SK-N-SH (cell line): ENCODE measurements around the gene LGALS16.

Experiments used
- CTCF ChIP-seq: fragments of 200-600 bp; sonication (generic); IDR thresholded peaks from 2 replicates; pipeline ENCODE4 v1.6.1; 2017; ENCODE audit warnings: antibody characterized with exemption, mild to moderate bottlenecking, moderate library complexity
- MEF2A ChIP-seq: IDR thresholded peaks from 2 replicates; pipeline ENCODE4 v1.4.0; 2012; ENCODE audit warnings: low read depth, borderline replicate concordance
- SIN3A ChIP-seq: IDR thresholded peaks from 2 replicates; pipeline ENCODE4 v1.6.1; 2012; ENCODE audit warnings: low read depth, mild to moderate bottlenecking, low read length, moderate library complexity, borderline replicate concordance
- TEAD4 ChIP-seq: IDR thresholded peaks from 2 replicates; pipeline ENCODE4 v1.4.0; 2012; ENCODE audit warnings: mild to moderate bottlenecking, borderline replicate concordance; ENCODE audit not compliant: insufficient read depth
- YY1 ChIP-seq: IDR thresholded peaks from 2 replicates; pipeline ENCODE4 v1.4.0; 2012; ENCODE audit warnings: low read depth, mild to moderate bottlenecking
- TF ChIP-seq, protein P1 (sequence below): IDR thresholded peaks from 2 replicates; pipeline ENCODE4 v1.4.0; 2012; ENCODE audit warnings: low read depth, borderline replicate concordance
- TF ChIP-seq, protein P2 (sequence below): IDR thresholded peaks from 2 replicates; pipeline ENCODE4 v1.4.0; 2012; ENCODE audit warnings: low read depth

DNA sequence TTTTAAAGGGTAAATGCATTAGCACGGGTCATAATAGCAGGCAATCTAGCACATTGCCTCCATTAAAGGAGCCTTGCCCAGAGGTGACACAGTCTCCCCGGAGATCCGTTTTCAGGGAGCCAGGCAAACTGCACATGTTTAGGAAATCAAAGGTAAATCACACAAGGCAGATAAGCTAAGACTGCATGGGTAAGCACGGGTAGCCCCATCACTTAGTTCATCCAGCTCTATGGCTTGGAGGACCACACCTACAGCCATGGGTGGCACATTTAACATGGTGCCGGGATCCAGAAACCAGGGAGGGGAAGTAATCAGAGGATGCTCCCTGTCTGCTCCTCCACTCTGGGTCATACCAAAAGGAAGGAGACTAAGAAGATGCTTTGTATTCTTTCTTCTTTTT, 16.8 kb downstream of the LGALS16 start:
- no peak for TF ChIP-seq CTCF
- no peak for TF ChIP-seq MEF2A
- TF ChIP-seq, protein P1, sequence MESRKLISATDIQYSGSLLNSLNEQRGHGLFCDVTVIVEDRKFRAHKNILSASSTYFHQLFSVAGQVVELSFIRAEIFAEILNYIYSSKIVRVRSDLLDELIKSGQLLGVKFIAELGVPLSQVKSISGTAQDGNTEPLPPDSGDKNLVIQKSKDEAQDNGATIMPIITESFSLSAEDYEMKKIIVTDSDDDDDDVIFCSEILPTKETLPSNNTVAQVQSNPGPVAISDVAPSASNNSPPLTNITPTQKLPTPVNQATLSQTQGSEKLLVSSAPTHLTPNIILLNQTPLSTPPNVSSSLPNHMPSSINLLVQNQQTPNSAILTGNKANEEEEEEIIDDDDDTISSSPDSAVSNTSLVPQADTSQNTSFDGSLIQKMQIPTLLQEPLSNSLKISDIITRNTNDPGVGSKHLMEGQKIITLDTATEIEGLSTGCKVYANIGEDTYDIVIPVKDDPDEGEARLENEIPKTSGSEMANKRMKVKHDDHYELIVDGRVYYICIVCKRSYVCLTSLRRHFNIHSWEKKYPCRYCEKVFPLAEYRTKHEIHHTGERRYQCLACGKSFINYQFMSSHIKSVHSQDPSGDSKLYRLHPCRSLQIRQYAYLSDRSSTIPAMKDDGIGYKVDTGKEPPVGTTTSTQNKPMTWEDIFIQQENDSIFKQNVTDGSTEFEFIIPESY = no peak
- TF ChIP-seq, protein P2, sequence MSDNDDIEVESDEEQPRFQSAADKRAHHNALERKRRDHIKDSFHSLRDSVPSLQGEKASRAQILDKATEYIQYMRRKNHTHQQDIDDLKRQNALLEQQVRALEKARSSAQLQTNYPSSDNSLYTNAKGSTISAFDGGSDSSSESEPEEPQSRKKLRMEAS = no peak
- no peak for TF ChIP-seq TEAD4
- no peak for TF ChIP-seq YY1
- no peak for TF ChIP-seq SIN3A
